A673 (cell line): Measurements from ENCODE around the gene PDAP1. TPM values are rescaled to one million over a fixed set of nuclear protein-coding genes. Genes with fewer than 3 reads are reported as not detected.

ENCODE experiments used
- BruUV-seq: library from RNA; stranded (reverse); fragments of 400-500 nt; replicated peaks from 2 replicates; lab custom pipeline; 2021; lab: Mats Ljungman, UMichigan
- CTCF ChIA-PET: fragments of 300-600 bp; sonication (Branson Sonifier 250); formaldehyde crosslinking; loops from one replicate; lab custom pipeline; 2022; ENCODE audit warnings: antibody characterized with exemption; lab: Charles Lee
- POLR2A ChIA-PET: fragments of 300-600 bp; sonication (Branson Sonifier 250); formaldehyde crosslinking; loops from one replicate; lab custom pipeline; 2022; ENCODE audit warnings: antibody characterized with exemption; ENCODE audit not compliant: low non-redundant PET; lab: Charles Lee
- DNase-seq: peaks from one replicate; pipeline ENCODE4 v3.0.0-alpha.2; 2015; ENCODE audit warnings: low spot score
- H3K27ac ChIP-seq: fragments of 200-600 bp; sonication (generic); 2 replicates; pipeline ENCODE4 v1.5.1; 2016; ENCODE audit warnings: mixed run types, low read depth, mild to moderate bottlenecking, mixed read lengths, antibody characterized with exemption, low read length; ENCODE audit not compliant: poor library complexity, severe bottlenecking
- H3K27me3 ChIP-seq: fragments of 200-600 bp; sonication (generic); replicated peaks from 2 replicates; pipeline ENCODE4 v1.6.1; 2017; ENCODE audit warnings: mixed run types, low read depth, mild to moderate bottlenecking, mixed read lengths, antibody characterized with exemption, low read length; ENCODE audit not compliant: insufficient read depth, poor library complexity
- H3K36me3 ChIP-seq: fragments of 200-600 bp; sonication (generic); 2 replicates; pipeline ENCODE4 v1.6.1; 2016; ENCODE audit warnings: mixed run types, mild to moderate bottlenecking, mixed read lengths, antibody characterized with exemption, low read length; ENCODE audit not compliant: insufficient read depth, poor library complexity, severe bottlenecking
- H3K4me1 ChIP-seq: fragments of 200-600 bp; sonication (generic); 2 replicates; pipeline ENCODE4 v1.6.1; 2017; ENCODE audit warnings: mixed run types, mild to moderate bottlenecking, mixed read lengths, antibody characterized with exemption, low read length; ENCODE audit not compliant: insufficient read depth, poor library complexity, severe bottlenecking
- H3K4me3 ChIP-seq: fragments of 200-600 bp; sonication (generic); 2 replicates; pipeline ENCODE4 v1.5.1; 2016; ENCODE audit warnings: low read depth, mixed run types, mild to moderate bottlenecking, mixed read lengths, low read length; ENCODE audit not compliant: poor library complexity, severe bottlenecking
- H3K9me3 ChIP-seq: fragments of 200-600 bp; sonication (generic); 2 replicates; pipeline ENCODE4 v1.6.1; 2016; ENCODE audit warnings: mixed run types, low read depth, mild to moderate bottlenecking, mixed read lengths, antibody characterized with exemption, low read length; ENCODE audit not compliant: poor library complexity, severe bottlenecking
- CTCF ChIP-seq: fragments of 300-800, 200-600 bp; sonication (generic); conservative IDR thresholded peaks from 2 replicates; pipeline ENCODE4 v1.5.1; 2017; ENCODE audit warnings: low read depth, mild to moderate bottlenecking, antibody characterized with exemption, low read length, moderate library complexity, mixed read lengths
- EZH2 ChIP-seq: fragments of 200-600 bp; sonication (generic); IDR thresholded peaks from 2 replicates; pipeline ENCODE4 v1.6.1; 2017; ENCODE audit warnings: borderline replicate concordance, low read depth, mild to moderate bottlenecking, mixed read lengths, antibody characterized with exemption, low read length; ENCODE audit not compliant: poor library complexity, severe bottlenecking
- intact Hi-C: fragments of 100-400 bp; cut with micrococcal nuclease; formaldehyde crosslinking; loops from one replicate; pipeline ENCODE4 v1.10.0; 2022; ENCODE audit not compliant: unreplicated experiment
- total RNA-seq: library from RNA; stranded (reverse); gene quantifications from 2 replicates; pipeline ENCODE4 v1.2.3, GENCODE V29; 2021

PDAP1 gene
- total RNA-seq, 1 experiment from 2014 or later, result 164 TPM

- H3K36me3 ChIP-seq, result peaks cover 35% of the 10 kb centered on the region
- no peak overlapping the region for H3K27ac ChIP-seq
- H3K27me3 ChIP-seq, result no peaks in the 10 kb centered on the region
- H3K4me1 ChIP-seq, result no peaks in the 10 kb centered on the region
- H3K4me3 ChIP-seq, result no peak overlapping the region
- CTCF ChIA-PET, result no interaction called here
- intact Hi-C loops, result no loop called here
- BruUV-seq, result no TSS peak
- no peaks in the 10 kb centered on the region for H3K9me3 ChIP-seq
- TF ChIP-seq EZH2, result no peak
- TF ChIP-seq CTCF, result no peak
- POLR2A ChIA-PET, result interaction anchor here (0.6 kb wide), 1 partner anchor 177 kb away, joined by 3 read pairs; no protein-coding TSS in a partner anchor
- no peak for DNase-seq
These were observed 20.7 kb upstream of the PDAP1 start for GRCh38 chr7:99428972-99429566.

- H3K9me3 ChIP-seq, result no peaks in the 10 kb centered on the region
- intact Hi-C loops, result no loop called here
- DNase-seq, result no peak
- no peak overlapping the region for H3K4me3 ChIP-seq
- no peaks in the 10 kb centered on the region for H3K27me3 ChIP-seq
- no TSS peak for BruUV-seq
- peaks cover 47% of the 10 kb centered on the region for H3K36me3 ChIP-seq
- H3K27ac ChIP-seq, result no peak overlapping the region
- ChIA-PET POLR2A (no interaction called here), CTCF (no interaction called here)
- TF ChIP-seq EZH2 (no peak), CTCF (no peak)
- H3K4me1 ChIP-seq, result no peaks in the 10 kb centered on the region
These were observed 16.7 kb upstream of the PDAP1 start for GRCh38 chr7:99424932-99425730.

GRCh38 chr7:99422625-99423024 is 14.2 kb upstream of the PDAP1 start:
- no peaks in the 10 kb centered on the region for H3K27me3 ChIP-seq
- CTCF ChIA-PET, result no interaction called here
- no peaks in the 10 kb centered on the region for H3K9me3 ChIP-seq
- H3K27ac ChIP-seq, result no peak overlapping the region
- no peaks in the 10 kb centered on the region for H3K4me1 ChIP-seq
- TF ChIP-seq CTCF (no peak), EZH2 (no peak)
- POLR2A ChIA-PET, result no interaction called here
- H3K36me3 ChIP-seq, result peaks cover 62% of the 10 kb centered on the region
- DNase-seq, result no peak
- intact Hi-C loops, result no loop called here
- BruUV-seq, result no TSS peak
- H3K4me3 ChIP-seq, result no peak overlapping the region
